Stimulated activated memory B cell treated with anti-CD40 and anti-IgM and Interleukin-4, amounts not matched to agents 10 μg/mL and 1 μg/mL and 100 μg/mL, for 72 hours (primary cell): ENCODE data around the gene GRM1.
A peak's percentile ranks its signal among the peaks of the same experiment; 100 is the strongest.

Source experiments
- ATAC-seq: fragments of 150-1000 bp; cut with Tn5 transposase; 2 replicates; pipeline ENCODE4 v1.10.0; 2021
- H3K27ac Mint-ChIP-seq: one replicate; pipeline ENCODE4 v1.8.0; 2022; ENCODE audit warnings: mild to moderate bottlenecking, mixed read lengths
- H3K27me3 Mint-ChIP-seq: one replicate; pipeline ENCODE4 v1.8.0; 2022; ENCODE audit warnings: mixed read lengths
- H3K36me3 Mint-ChIP-seq: one replicate; pipeline ENCODE4 v1.8.0; 2022; ENCODE audit warnings: mixed read lengths
- H3K4me1 Mint-ChIP-seq: one replicate; pipeline ENCODE4 v1.8.0; 2022; ENCODE audit warnings: mixed read lengths
- H3K4me3 Mint-ChIP-seq: one replicate; pipeline ENCODE4 v1.8.0; 2022; ENCODE audit warnings: mild to moderate bottlenecking, moderate library complexity, mixed read lengths
- H3K9me3 Mint-ChIP-seq: one replicate; pipeline ENCODE4 v1.8.0; 2022; ENCODE audit warnings: mixed read lengths

Gene GRM1

DNA sequence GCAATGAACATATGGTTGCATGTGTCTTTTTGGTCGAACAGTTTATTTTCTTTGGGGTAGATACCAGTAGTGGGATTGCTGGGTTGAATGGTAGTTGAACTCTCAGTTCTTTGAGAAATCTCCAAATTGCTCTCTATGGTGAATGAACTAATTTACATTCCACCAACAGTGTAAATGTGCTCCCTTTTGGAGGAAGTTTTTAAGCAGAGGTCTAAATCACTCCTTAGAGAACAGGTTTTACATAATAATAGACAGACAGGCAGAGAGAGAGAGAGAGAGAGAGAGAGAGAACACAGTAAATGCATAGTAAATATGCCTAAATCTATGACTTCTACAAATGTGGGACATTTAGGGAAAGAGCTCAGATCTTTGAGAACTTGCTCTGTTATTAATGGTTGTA is 37.6 kb downstream of the GRM1 start:
- Mint-ChIP-seq H3K4me1 (no peaks in the 10 kb centered on the region), H3K4me3 (no peak overlapping the region), H3K27ac (no peak overlapping the region), H3K36me3 (no peaks in the 10 kb centered on the region), H3K27me3 (no peaks in the 10 kb centered on the region), H3K9me3 (no peaks in the 10 kb centered on the region)
- no peak for ATAC-seq

- no peaks in the 10 kb centered on the region for H3K27me3 Mint-ChIP-seq
- H3K4me1 Mint-ChIP-seq: no peaks in the 10 kb centered on the region
- H3K36me3 Mint-ChIP-seq: no peaks in the 10 kb centered on the region
- H3K27ac Mint-ChIP-seq: no peak overlapping the region
- no peak overlapping the region for H3K4me3 Mint-ChIP-seq
- H3K9me3 Mint-ChIP-seq: no peaks in the 10 kb centered on the region
- no peak for ATAC-seq
Measured at GRCh38 chr6:146071781-146072180, 42.9 kb downstream of the GRM1 start.

DNA sequence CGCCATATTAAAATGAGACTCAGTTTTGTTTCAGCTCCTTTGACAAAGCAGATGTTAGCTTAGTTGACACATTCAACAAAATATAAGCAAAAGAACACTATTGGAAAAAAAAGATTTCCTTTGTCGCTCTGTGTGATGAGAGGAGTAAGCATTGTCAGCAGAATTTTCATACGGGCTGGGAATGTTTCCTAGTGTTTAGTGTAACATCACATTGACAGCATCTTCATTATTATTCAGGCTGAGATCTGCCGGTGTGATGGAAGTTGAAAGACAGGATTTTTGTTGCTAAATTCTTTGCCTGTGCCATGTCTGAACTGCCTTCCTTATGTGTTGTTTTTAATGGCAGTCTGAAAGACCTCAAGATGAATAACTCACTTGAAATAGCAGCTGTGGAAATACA is 49.1 kb downstream of the GRM1 start:
- H3K27ac Mint-ChIP-seq: no peak overlapping the region
- H3K9me3 Mint-ChIP-seq: no peaks in the 10 kb centered on the region
- no peak for ATAC-seq
- no peak overlapping the region for H3K4me3 Mint-ChIP-seq
- no peaks in the 10 kb centered on the region for H3K4me1 Mint-ChIP-seq
- H3K27me3 Mint-ChIP-seq: no peaks in the 10 kb centered on the region
- no peaks in the 10 kb centered on the region for H3K36me3 Mint-ChIP-seq

- Mint-ChIP-seq H3K36me3 (no peaks in the 10 kb centered on the region), H3K4me1 (no peaks in the 10 kb centered on the region), H3K9me3 (no peaks in the 10 kb centered on the region), H3K27me3 (no peaks in the 10 kb centered on the region), H3K4me3 (no peak overlapping the region), H3K27ac (no peak overlapping the region)
- ATAC-seq: no peak
Measured at GRCh38 chr6:146087386-146087785, 58.5 kb downstream of the GRM1 start.

- H3K9me3 Mint-ChIP-seq: no peaks in the 10 kb centered on the region
- no peaks in the 10 kb centered on the region for H3K36me3 Mint-ChIP-seq
- no peak overlapping the region for H3K27ac Mint-ChIP-seq
- no peaks in the 10 kb centered on the region for H3K4me1 Mint-ChIP-seq
- no peaks in the 10 kb centered on the region for H3K27me3 Mint-ChIP-seq
- no peak overlapping the region for H3K4me3 Mint-ChIP-seq
- ATAC-seq: no peak
Measured at GRCh38 chr6:146090474-146090873, 61.6 kb downstream of the GRM1 start.

- no peak for ATAC-seq
- H3K9me3 Mint-ChIP-seq: no peaks in the 10 kb centered on the region
- no peaks in the 10 kb centered on the region for H3K27me3 Mint-ChIP-seq
- H3K36me3 Mint-ChIP-seq: no peaks in the 10 kb centered on the region
- H3K4me1 Mint-ChIP-seq: no peaks in the 10 kb centered on the region
- no peak overlapping the region for H3K4me3 Mint-ChIP-seq
- H3K27ac Mint-ChIP-seq: no peak overlapping the region
Measured at GRCh38 chr6:146092961-146093686, 64.3 kb downstream of the GRM1 start.

DNA sequence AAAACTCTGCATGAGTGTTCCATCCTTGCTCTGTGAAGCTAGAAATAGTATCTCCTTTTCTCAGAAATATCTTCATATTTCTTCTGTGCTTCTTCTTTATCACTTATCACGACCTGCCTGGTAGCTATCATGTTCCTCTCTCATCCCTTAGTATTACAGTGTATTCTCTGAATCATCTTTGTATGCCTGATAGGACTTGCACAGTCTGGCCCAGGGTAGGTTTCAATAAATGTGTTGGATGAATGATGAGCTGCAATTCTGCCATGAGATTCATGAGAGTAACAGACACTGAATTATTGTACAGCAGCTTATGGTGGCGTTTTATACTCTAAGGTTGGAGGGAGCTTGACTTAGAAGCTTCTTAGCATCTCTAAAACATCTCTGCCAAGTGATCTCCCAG is 66.6 kb downstream of the GRM1 start:
- no peak overlapping the region for H3K27ac Mint-ChIP-seq
- no peaks in the 10 kb centered on the region for H3K4me1 Mint-ChIP-seq
- no peaks in the 10 kb centered on the region for H3K9me3 Mint-ChIP-seq
- no peaks in the 10 kb centered on the region for H3K27me3 Mint-ChIP-seq
- no peak for ATAC-seq
- H3K36me3 Mint-ChIP-seq: no peaks in the 10 kb centered on the region
- H3K4me3 Mint-ChIP-seq: no peak overlapping the region

GRCh38 chr6:146097586-146097985 is 68.7 kb downstream of the GRM1 start:
- ATAC-seq: no peak
- H3K4me1 Mint-ChIP-seq: no peaks in the 10 kb centered on the region
- no peak overlapping the region for H3K4me3 Mint-ChIP-seq
- no peaks in the 10 kb centered on the region for H3K9me3 Mint-ChIP-seq
- no peaks in the 10 kb centered on the region for H3K27me3 Mint-ChIP-seq
- no peaks in the 10 kb centered on the region for H3K36me3 Mint-ChIP-seq
- H3K27ac Mint-ChIP-seq: no peak overlapping the region

DNA sequence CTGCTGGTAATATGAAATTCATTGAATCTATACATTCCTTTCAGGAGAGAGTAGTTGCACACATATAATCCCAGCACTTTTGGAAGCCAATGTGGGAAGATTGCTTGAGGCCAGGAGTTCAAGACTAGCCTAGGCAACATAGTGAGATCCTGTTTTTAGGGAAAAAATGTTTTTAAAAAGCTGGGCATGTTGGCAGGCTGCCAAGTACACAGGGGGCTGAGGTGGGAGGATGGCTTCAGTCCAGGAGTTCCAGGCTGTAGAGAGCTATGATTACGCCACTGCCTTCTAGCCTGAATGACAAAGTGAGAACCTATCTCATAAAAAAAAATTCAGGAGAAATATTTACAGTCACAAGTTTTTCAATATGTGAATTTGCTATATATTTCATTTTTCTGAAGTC is 71.9 kb downstream of the GRM1 start:
- H3K4me1 Mint-ChIP-seq: no peaks in the 10 kb centered on the region
- ATAC-seq: no peak
- no peaks in the 10 kb centered on the region for H3K27me3 Mint-ChIP-seq
- H3K9me3 Mint-ChIP-seq: no peaks in the 10 kb centered on the region
- H3K4me3 Mint-ChIP-seq: no peak overlapping the region
- no peak overlapping the region for H3K27ac Mint-ChIP-seq
- no peaks in the 10 kb centered on the region for H3K36me3 Mint-ChIP-seq

GRCh38 chr6:146103416-146104072 is 74.7 kb downstream of the GRM1 start:
- no peaks in the 10 kb centered on the region for H3K36me3 Mint-ChIP-seq
- no peak overlapping the region for H3K27ac Mint-ChIP-seq
- ATAC-seq: no peak
- no peaks in the 10 kb centered on the region for H3K4me1 Mint-ChIP-seq
- H3K9me3 Mint-ChIP-seq: peaks cover 4% of the 10 kb centered on the region
- H3K27me3 Mint-ChIP-seq: no peaks in the 10 kb centered on the region
- no peak overlapping the region for H3K4me3 Mint-ChIP-seq

DNA sequence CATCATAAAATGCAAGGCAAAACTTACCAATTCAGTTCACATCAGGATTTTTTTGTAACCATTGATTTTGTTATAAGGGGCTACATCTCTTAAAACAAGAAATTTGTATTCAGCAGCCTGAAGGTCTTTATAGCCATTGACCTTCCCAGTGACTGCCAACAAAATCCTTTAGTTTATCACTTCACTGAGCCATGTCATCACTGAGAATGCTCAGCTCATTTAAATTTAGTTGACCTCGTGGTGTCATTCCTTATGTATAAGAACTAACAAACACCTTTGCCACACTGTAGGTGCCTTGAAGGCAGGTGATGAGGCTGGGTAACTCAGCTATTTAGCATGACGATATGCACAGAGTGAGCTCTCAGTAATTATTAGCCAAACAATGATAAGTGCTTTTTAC is 77.7 kb downstream of the GRM1 start:
- peaks cover 11% of the 10 kb centered on the region for H3K9me3 Mint-ChIP-seq
- no peaks in the 10 kb centered on the region for H3K36me3 Mint-ChIP-seq
- no peak overlapping the region for H3K27ac Mint-ChIP-seq
- no peaks in the 10 kb centered on the region for H3K4me1 Mint-ChIP-seq
- no peak for ATAC-seq
- no peak overlapping the region for H3K4me3 Mint-ChIP-seq
- H3K27me3 Mint-ChIP-seq: no peaks in the 10 kb centered on the region

DNA sequence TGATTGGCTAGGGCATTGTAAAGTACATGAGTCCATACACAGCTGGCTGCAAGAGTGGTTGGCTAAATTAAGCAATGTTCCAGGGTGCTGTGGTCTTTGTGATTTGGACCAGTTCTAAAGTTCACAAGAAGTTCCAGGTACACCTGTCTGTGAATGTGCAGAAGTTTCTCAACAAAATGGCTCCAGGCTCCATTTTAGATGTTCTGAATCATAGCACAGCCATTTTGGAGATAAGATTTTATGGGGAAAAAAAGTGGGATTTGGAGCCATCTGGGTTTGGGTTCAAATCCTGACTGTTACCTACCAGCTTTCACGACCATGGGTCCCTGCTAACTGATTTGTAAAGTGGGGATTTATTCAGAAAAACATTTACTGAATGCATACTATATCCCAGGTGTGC is 82.1 kb downstream of the GRM1 start:
- Mint-ChIP-seq H3K27ac (no peak overlapping the region), H3K4me3 (no peak overlapping the region), H3K36me3 (no peaks in the 10 kb centered on the region), H3K27me3 (no peaks in the 10 kb centered on the region), H3K4me1 (no peaks in the 10 kb centered on the region), H3K9me3 (peaks cover 11% of the 10 kb centered on the region)
- ATAC-seq: no peak

DNA sequence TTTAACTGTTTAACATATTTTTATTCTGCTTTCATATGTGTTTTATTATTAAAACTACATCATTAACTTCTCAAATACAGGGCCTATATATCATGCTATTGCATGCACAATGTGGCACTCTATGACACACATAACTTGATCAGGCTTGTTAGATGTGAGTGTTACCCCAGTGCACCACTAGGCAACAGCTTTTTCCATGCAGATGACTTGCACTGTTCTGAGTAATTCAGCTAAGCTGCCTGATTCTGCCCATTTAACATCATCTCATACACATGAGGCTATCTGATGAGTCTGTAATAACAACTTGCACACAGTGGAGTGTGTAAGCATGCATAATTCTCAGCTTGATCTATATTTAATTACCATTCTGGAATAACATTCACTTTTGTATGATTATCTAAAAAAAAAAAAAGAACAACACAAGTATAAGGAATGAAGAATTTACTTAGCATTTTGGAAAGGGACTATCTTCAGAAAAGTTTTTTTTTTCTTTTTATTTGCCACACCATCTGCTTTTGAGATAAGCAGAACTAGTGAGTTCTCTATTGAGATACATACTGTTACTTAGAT is 83.1 kb downstream of the GRM1 start:
- Mint-ChIP-seq H3K27me3 (no peaks in the 10 kb centered on the region), H3K4me1 (no peaks in the 10 kb centered on the region), H3K4me3 (no peak overlapping the region), H3K36me3 (no peaks in the 10 kb centered on the region), H3K9me3 (peaks cover 11% of the 10 kb centered on the region), H3K27ac (no peak overlapping the region)
- peak; percentile 54 for ATAC-seq

DNA sequence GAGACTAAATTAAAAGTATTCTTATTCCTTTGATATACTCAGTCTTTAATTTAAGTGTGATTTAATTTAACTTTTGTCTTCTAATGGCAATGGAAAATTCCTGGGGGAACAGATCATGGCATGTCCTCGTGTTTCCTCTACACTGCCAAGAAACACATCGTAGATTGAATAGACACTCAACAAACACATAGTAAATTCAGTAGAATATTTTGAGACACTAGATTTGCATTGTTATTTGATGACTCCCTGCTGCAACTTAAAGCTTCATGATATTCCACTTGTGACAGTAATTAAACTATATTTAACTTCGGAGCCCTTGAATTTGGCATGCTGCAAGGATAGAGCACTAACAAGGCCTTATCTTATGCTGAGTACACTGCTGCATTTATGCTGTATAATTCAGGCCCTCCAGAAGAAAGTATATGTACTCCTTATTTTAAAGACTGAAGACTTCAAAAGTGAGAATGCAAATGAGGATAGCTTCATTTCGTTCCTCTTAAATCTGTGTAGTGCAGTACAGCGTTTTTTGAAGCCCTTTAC is 84.3 kb downstream of the GRM1 start:
- H3K4me1 Mint-ChIP-seq: no peaks in the 10 kb centered on the region
- no peaks in the 10 kb centered on the region for H3K27me3 Mint-ChIP-seq
- peaks cover 11% of the 10 kb centered on the region for H3K9me3 Mint-ChIP-seq
- H3K4me3 Mint-ChIP-seq: no peak overlapping the region
- ATAC-seq: no peak
- no peaks in the 10 kb centered on the region for H3K36me3 Mint-ChIP-seq
- H3K27ac Mint-ChIP-seq: no peak overlapping the region

DNA sequence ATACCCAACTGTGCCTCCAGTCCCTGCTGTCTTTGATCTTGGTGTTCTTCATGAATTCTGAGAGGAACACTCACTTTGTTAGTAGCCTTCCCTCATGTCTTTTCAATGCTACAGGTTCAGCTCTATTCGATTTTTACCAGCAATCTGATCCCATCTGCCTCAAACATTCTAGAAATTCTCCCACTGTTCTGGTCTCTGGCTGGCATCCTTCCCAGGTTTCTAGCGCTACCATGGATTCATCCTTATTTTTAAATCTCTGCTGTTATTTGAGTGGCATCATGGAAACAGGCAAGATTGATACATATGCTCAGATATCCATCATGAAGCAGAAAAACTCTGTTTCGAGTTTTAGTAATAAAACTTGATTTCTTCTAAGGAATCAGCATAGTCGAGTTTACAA is 94.8 kb downstream of the GRM1 start:
- H3K4me3 Mint-ChIP-seq: no peak overlapping the region
- H3K27ac Mint-ChIP-seq: no peak overlapping the region
- H3K36me3 Mint-ChIP-seq: no peaks in the 10 kb centered on the region
- peaks cover 10% of the 10 kb centered on the region for H3K27me3 Mint-ChIP-seq
- no peaks in the 10 kb centered on the region for H3K4me1 Mint-ChIP-seq
- H3K9me3 Mint-ChIP-seq: no peaks in the 10 kb centered on the region
- no peak for ATAC-seq
